ENCODE data around the gene MC2R.

The MC2R gene

GRCh38 chr18:13915391-13915790 lies at the start of gene MC2R:
Gene MC2R, minus strand, starts transcription at chr18:13915536. Its CDS starts 30,018 bp downstream, at chr18:13885518.
- no peak within 1 kb of the TSS for H3K27ac ChIP-seq (ENCODE audit: low read depth, low read length)
- no peaks in the 10 kb centered on the region for H3K9me3 ChIP-seq (ENCODE audit: control insufficient read depth, insufficient read depth, low read length)
- H3K27me3 ChIP-seq (ENCODE audit: control insufficient read depth, insufficient read depth, low read length) = no peaks in the 10 kb centered on the region
- H3K36me3 ChIP-seq (ENCODE audit: control insufficient read depth, insufficient read depth, low read length) = no peaks in the 10 kb centered on the region
- no peaks in the 10 kb centered on the region for H3K4me1 ChIP-seq (ENCODE audit: control insufficient read depth, insufficient read depth, low read length)
- no peak within 1 kb of the TSS for H3K4me3 ChIP-seq (ENCODE audit: low read depth, low read length)
- H3K9ac ChIP-seq (ENCODE audit: low read depth, low read length) = no peak within 1 kb of the TSS

DNA sequence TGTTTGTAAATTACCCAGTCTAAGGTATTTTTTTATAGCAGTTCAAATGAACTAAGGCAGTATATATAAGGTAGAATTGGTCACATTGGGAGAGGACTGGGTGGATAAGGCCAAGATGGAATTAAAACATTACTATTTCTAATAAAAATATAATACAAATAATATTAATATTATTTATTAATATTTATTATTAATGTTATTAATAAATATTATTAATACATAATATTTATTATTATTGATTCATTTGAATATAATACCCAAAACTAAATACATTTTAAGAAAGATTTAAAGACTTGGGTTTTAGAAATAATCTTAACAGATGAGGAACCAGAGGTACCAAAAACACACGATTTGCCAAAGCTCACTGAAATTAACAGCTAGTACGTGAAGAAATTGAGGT lies 30.5 kb upstream of the MC2R start:
- H3K9me3 ChIP-seq (ENCODE audit: control insufficient read depth, insufficient read depth, low read length) = 0 out of 2 replicates have a peak, but pooled peaks cover 4% of the 10 kb centered on the region
- no peaks in the 10 kb centered on the region for H3K4me1 ChIP-seq (ENCODE audit: control insufficient read depth, insufficient read depth, low read length)
- no peak overlapping the region for H3K27ac ChIP-seq (ENCODE audit: low read depth, low read length)
- no peak overlapping the region for H3K9ac ChIP-seq (ENCODE audit: low read depth, low read length)
- H3K27me3 ChIP-seq (ENCODE audit: control insufficient read depth, insufficient read depth, low read length) = no peaks in the 10 kb centered on the region
- H3K36me3 ChIP-seq (ENCODE audit: control insufficient read depth, insufficient read depth, low read length) = no peaks in the 10 kb centered on the region
- no peak overlapping the region for H3K4me3 ChIP-seq (ENCODE audit: low read depth, low read length)

- no peak overlapping the region for H3K4me3 ChIP-seq (ENCODE audit: low read depth, low read length)
Observed at GRCh38 chr18:13943338-13943737, 28.0 kb upstream of the MC2R start.

GRCh38 chr18:13940326-13940725 lies 25.0 kb upstream of the MC2R start:
- H3K27ac ChIP-seq (ENCODE audit: low read depth, low read length) = no peak overlapping the region
- H3K9ac ChIP-seq (ENCODE audit: low read depth, low read length) = no peak overlapping the region
- no peaks in the 10 kb centered on the region for H3K36me3 ChIP-seq (ENCODE audit: control insufficient read depth, insufficient read depth, low read length)
- H3K27me3 ChIP-seq (ENCODE audit: control insufficient read depth, insufficient read depth, low read length) = no peaks in the 10 kb centered on the region
- no peaks in the 10 kb centered on the region for H3K9me3 ChIP-seq (ENCODE audit: control insufficient read depth, insufficient read depth, low read length)
- H3K4me1 ChIP-seq (ENCODE audit: control insufficient read depth, insufficient read depth, low read length) = no peaks in the 10 kb centered on the region
- H3K4me3 ChIP-seq (ENCODE audit: low read depth, low read length) = no peak overlapping the region

More at GRCh38 chr18:13943338-13943737, 28.0 kb upstream of the MC2R start:
- no peak overlapping the region for H3K27ac ChIP-seq (ENCODE audit: low read depth, low read length)
- H3K36me3 ChIP-seq (ENCODE audit: control insufficient read depth, insufficient read depth, low read length) = no peaks in the 10 kb centered on the region
- no peak overlapping the region for H3K9ac ChIP-seq (ENCODE audit: low read depth, low read length)
- H3K4me1 ChIP-seq (ENCODE audit: control insufficient read depth, insufficient read depth, low read length) = no peaks in the 10 kb centered on the region
- H3K9me3 ChIP-seq (ENCODE audit: control insufficient read depth, insufficient read depth, low read length) = 0 out of 2 replicates have a peak, but pooled peaks cover 4% of the 10 kb centered on the region
- no peaks in the 10 kb centered on the region for H3K27me3 ChIP-seq (ENCODE audit: control insufficient read depth, insufficient read depth, low read length)

DNA sequence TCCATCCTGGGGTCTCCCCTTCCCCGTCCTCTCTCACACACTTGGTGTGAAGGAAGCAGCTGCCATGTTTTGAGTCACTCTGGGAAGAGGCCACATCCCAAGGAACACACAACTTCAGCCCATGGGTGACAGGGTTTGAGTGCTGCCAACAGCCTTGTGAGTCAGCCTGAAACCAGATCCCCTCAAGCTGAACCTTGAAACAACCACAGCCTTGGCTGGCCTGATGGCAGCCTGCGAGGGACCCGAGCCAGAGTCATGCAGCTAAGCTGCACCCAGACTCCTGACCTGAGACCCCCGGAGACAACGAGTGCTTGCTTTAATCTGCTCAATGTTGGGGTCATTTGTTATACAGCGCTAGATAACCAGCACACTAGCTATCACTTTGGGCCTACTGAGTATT lies 19.3 kb upstream of the MC2R start:
- H3K36me3 ChIP-seq (ENCODE audit: control insufficient read depth, insufficient read depth, low read length) = no peaks in the 10 kb centered on the region
- H3K9ac ChIP-seq (ENCODE audit: low read depth, low read length) = no peak overlapping the region
- peaks cover 11% of the 10 kb centered on the region for H3K4me1 ChIP-seq (ENCODE audit: control insufficient read depth, insufficient read depth, low read length)
- H3K27ac ChIP-seq (ENCODE audit: low read depth, low read length) = no peak overlapping the region
- no peak overlapping the region for H3K4me3 ChIP-seq (ENCODE audit: low read depth, low read length)
- H3K9me3 ChIP-seq (ENCODE audit: control insufficient read depth, insufficient read depth, low read length) = peaks cover 2% of the 10 kb centered on the region; the same call in 1 of the 2 replicates
- no peaks in the 10 kb centered on the region for H3K27me3 ChIP-seq (ENCODE audit: control insufficient read depth, insufficient read depth, low read length)

DNA sequence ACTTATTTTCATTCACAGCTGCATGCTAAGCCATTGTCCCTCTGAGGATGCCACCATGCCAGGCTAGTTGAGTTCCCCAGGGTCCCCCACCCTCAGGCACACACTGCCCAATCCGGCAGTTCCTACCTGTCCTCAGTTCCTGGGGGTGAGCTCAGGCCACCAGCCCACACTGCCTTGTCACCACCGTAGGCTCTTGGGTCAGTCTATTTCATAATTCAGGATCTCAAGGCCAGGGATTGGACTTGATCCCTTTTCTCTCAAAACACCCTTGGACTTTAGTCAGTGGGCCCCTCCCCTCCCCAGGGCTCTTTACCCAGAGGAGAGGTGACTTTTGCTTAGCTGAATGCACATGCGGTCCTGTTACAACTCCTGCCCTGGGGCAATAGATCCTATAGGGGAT lies 18.7 kb upstream of the MC2R start:
- Histone ChIP-seq H3K27me3 (ENCODE audit: control insufficient read depth, insufficient read depth, low read length) (no peaks in the 10 kb centered on the region), H3K4me1 (ENCODE audit: control insufficient read depth, insufficient read depth, low read length) (peaks cover 11% of the 10 kb centered on the region), H3K9me3 (ENCODE audit: control insufficient read depth, insufficient read depth, low read length) (peaks cover 9% of the 10 kb centered on the region), H3K27ac (ENCODE audit: low read depth, low read length) (no peak overlapping the region), H3K4me3 (ENCODE audit: low read depth, low read length) (no peak overlapping the region), H3K36me3 (ENCODE audit: control insufficient read depth, insufficient read depth, low read length) (no peaks in the 10 kb centered on the region), H3K9ac (ENCODE audit: low read depth, low read length) (no peak overlapping the region)

- Histone ChIP-seq H3K27ac (ENCODE audit: low read depth, low read length) (no peak overlapping the region), H3K9ac (ENCODE audit: low read depth, low read length) (no peak overlapping the region), H3K27me3 (ENCODE audit: control insufficient read depth, insufficient read depth, low read length) (no peaks in the 10 kb centered on the region), H3K36me3 (ENCODE audit: control insufficient read depth, insufficient read depth, low read length) (no peaks in the 10 kb centered on the region), H3K4me3 (ENCODE audit: low read depth, low read length) (no peak overlapping the region), H3K9me3 (ENCODE audit: control insufficient read depth, insufficient read depth, low read length) (peaks cover 13% of the 10 kb centered on the region), H3K4me1 (ENCODE audit: control insufficient read depth, insufficient read depth, low read length) (peaks cover 11% of the 10 kb centered on the region)
Observed at GRCh38 chr18:13932285-13933025, 17.1 kb upstream of the MC2R start.

DNA sequence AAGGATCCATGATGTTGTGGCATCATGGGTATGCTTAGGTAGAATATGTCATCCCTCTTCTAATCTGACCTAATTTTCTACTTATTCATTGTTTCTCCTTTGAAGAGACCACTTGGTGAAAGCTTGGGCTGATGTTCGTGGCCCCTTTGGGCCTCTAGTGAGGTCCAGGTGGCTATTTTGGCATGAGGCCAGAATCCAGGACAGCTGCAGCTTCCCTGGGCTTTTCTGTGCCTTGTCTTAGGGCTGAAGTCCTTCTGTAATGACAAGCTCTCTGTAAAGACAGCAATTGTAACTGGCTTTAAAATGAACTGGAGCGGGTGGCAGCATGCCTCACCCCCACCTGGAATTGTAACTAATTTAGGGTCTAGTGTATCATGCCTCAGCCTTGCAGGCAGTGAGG lies 15.6 kb upstream of the MC2R start:
- H3K9ac ChIP-seq (ENCODE audit: low read depth, low read length) = no peak overlapping the region
- H3K27me3 ChIP-seq (ENCODE audit: control insufficient read depth, insufficient read depth, low read length) = no peaks in the 10 kb centered on the region
- H3K27ac ChIP-seq (ENCODE audit: low read depth, low read length) = no peak overlapping the region
- H3K36me3 ChIP-seq (ENCODE audit: control insufficient read depth, insufficient read depth, low read length) = no peaks in the 10 kb centered on the region
- H3K4me1 ChIP-seq (ENCODE audit: control insufficient read depth, insufficient read depth, low read length) = peaks cover 11% of the 10 kb centered on the region
- H3K4me3 ChIP-seq (ENCODE audit: low read depth, low read length) = no peak overlapping the region
- H3K9me3 ChIP-seq (ENCODE audit: control insufficient read depth, insufficient read depth, low read length) = peaks cover 13% of the 10 kb centered on the region

GRCh38 chr18:13923221-13923620 lies 7.9 kb upstream of the MC2R start:
- Histone ChIP-seq H3K9me3 (ENCODE audit: control insufficient read depth, insufficient read depth, low read length) (no peaks in the 10 kb centered on the region), H3K27ac (ENCODE audit: low read depth, low read length) (no peak overlapping the region), H3K4me3 (ENCODE audit: low read depth, low read length) (no peak overlapping the region), H3K36me3 (ENCODE audit: control insufficient read depth, insufficient read depth, low read length) (no peaks in the 10 kb centered on the region), H3K27me3 (ENCODE audit: control insufficient read depth, insufficient read depth, low read length) (no peaks in the 10 kb centered on the region), H3K4me1 (ENCODE audit: control insufficient read depth, insufficient read depth, low read length) (no peaks in the 10 kb centered on the region; the same call in 1 of the 2 replicates), H3K9ac (ENCODE audit: low read depth, low read length) (no peak overlapping the region)

- no peak overlapping the region for H3K27ac ChIP-seq (ENCODE audit: low read depth, low read length)
- no peaks in the 10 kb centered on the region for H3K9me3 ChIP-seq (ENCODE audit: control insufficient read depth, insufficient read depth, low read length)
- no peak overlapping the region for H3K4me3 ChIP-seq (ENCODE audit: low read depth, low read length)
- no peaks in the 10 kb centered on the region for H3K36me3 ChIP-seq (ENCODE audit: control insufficient read depth, insufficient read depth, low read length)
- H3K4me1 ChIP-seq (ENCODE audit: control insufficient read depth, insufficient read depth, low read length) = no peaks in the 10 kb centered on the region; the same call in 1 of the 2 replicates
- H3K27me3 ChIP-seq (ENCODE audit: control insufficient read depth, insufficient read depth, low read length) = no peaks in the 10 kb centered on the region
- H3K9ac ChIP-seq (ENCODE audit: low read depth, low read length) = no peak overlapping the region
Observed at GRCh38 chr18:13918898-13919297, 3.6 kb upstream of the MC2R start.

GRCh38 chr18:13917401-13917800 lies 2.1 kb upstream of the MC2R start:
- H3K4me3 ChIP-seq (ENCODE audit: low read depth, low read length) = no peak overlapping the region
- no peaks in the 10 kb centered on the region for H3K9me3 ChIP-seq (ENCODE audit: control insufficient read depth, insufficient read depth, low read length)
- H3K36me3 ChIP-seq (ENCODE audit: control insufficient read depth, insufficient read depth, low read length) = no peaks in the 10 kb centered on the region
- no peaks in the 10 kb centered on the region for H3K27me3 ChIP-seq (ENCODE audit: control insufficient read depth, insufficient read depth, low read length)
- H3K27ac ChIP-seq (ENCODE audit: low read depth, low read length) = no peak overlapping the region
- H3K9ac ChIP-seq (ENCODE audit: low read depth, low read length) = no peak overlapping the region
- H3K4me1 ChIP-seq (ENCODE audit: control insufficient read depth, insufficient read depth, low read length) = no peaks in the 10 kb centered on the region; the same call in 1 of the 2 replicates
